Ovary (tissue), 3 donors: ENCODE measurements around the gene LHFPL5.

ENCODE experiments used
- EP300 ChIP-seq: sonication (generic); formaldehyde crosslinking; IDR thresholded peaks from one replicate; pipeline ENCODE4 v1.6.1; 2017; ENCODE audit warnings: antibody characterized with exemption
- POLR2A ChIP-seq: fragments of 450-650 bp; IDR thresholded peaks from one replicate; pipeline ENCODE4 v1.6.1; 2017; ENCODE audit warnings: antibody characterized with exemption, mild to moderate bottlenecking, moderate library complexity
- TF ChIP-seq, protein P1 (sequence below), 3 donors: fragments of 450-650 bp in 2 of 3; fragments of 200-600 bp in 1 of 3; IDR thresholded peaks; one replicate each; pipeline versions ENCODE4 v1.5.1 to v1.8.0; 2016 to 2022; ENCODE audit warnings: antibody characterized with exemption in 3 of 3, mild to moderate bottlenecking in 1 of 3
- donor health status: DM: no; HTN: no; CAD: no.

DNA sequence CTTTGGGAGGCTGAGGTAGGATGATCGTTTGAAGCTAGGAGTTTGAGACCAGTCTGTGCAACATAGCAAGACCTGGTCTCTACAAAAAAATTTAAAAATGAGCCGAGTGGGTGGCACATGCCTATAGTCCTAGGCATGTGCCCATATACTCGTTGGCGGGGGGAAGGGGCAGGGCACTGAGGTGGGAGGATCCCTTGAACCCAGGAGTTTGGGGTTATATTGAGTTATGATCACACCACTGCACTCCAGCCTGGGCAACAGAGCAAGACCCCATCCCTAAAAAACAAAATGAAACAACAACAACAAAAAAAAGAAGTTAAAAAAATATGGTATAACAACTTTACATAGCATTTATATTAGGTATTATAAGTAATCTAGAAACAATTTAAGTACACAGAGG is 47.8 kb downstream of the LHFPL5 start:
- TF ChIP-seq, protein P1, sequence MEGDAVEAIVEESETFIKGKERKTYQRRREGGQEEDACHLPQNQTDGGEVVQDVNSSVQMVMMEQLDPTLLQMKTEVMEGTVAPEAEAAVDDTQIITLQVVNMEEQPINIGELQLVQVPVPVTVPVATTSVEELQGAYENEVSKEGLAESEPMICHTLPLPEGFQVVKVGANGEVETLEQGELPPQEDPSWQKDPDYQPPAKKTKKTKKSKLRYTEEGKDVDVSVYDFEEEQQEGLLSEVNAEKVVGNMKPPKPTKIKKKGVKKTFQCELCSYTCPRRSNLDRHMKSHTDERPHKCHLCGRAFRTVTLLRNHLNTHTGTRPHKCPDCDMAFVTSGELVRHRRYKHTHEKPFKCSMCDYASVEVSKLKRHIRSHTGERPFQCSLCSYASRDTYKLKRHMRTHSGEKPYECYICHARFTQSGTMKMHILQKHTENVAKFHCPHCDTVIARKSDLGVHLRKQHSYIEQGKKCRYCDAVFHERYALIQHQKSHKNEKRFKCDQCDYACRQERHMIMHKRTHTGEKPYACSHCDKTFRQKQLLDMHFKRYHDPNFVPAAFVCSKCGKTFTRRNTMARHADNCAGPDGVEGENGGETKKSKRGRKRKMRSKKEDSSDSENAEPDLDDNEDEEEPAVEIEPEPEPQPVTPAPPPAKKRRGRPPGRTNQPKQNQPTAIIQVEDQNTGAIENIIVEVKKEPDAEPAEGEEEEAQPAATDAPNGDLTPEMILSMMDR (IDR thresholded peaks at IDR 0.05), result no peak
- no peak for TF ChIP-seq POLR2A
- TF ChIP-seq EP300, result no peak
